ENCODE results near the gene NRDC.

DNA sequence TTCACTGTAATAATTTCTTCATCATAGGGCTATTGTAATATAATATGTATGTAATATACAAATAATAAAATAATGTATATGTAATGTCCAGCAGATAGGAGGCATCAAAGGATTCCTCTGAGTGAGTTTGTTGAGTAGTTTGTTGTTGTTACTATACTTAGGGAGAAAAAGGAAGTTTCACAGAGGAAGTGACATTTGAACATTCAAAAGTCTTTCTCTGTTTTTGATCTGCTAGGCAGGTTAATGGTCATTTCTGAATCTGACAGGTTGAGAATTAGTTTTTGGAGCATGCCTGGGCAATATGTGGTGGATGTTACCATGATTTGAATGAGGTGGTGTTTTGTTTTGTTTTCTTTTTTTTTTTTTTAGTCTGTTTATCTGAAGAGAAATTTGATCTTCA is 102.1 kb downstream of the NRDC start:
- TF ChIP-seq, protein P1, sequence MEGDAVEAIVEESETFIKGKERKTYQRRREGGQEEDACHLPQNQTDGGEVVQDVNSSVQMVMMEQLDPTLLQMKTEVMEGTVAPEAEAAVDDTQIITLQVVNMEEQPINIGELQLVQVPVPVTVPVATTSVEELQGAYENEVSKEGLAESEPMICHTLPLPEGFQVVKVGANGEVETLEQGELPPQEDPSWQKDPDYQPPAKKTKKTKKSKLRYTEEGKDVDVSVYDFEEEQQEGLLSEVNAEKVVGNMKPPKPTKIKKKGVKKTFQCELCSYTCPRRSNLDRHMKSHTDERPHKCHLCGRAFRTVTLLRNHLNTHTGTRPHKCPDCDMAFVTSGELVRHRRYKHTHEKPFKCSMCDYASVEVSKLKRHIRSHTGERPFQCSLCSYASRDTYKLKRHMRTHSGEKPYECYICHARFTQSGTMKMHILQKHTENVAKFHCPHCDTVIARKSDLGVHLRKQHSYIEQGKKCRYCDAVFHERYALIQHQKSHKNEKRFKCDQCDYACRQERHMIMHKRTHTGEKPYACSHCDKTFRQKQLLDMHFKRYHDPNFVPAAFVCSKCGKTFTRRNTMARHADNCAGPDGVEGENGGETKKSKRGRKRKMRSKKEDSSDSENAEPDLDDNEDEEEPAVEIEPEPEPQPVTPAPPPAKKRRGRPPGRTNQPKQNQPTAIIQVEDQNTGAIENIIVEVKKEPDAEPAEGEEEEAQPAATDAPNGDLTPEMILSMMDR (IDR thresholded peaks at IDR 0.05 in 2 of 3, conservative IDR thresholded peaks at IDR 0.05 in 1 of 3; ENCODE audit: control insufficient read depth in 2 of 3, extremely low read depth in 1 of 3, insufficient read depth in 1 of 3, low read depth in 3 of 3, low read length in 3 of 3): no peak
- no peak for TF ChIP-seq SRF (IDR thresholded peaks at IDR 0.05; ENCODE audit: low read depth in 2 of 2, low read length in 2 of 2)
- TF ChIP-seq PBX3 (IDR thresholded peaks at IDR 0.05; ENCODE audit: insufficient replicate concordance, low read depth, low read length): no peak
- no peak for TF ChIP-seq HCFC1 (IDR thresholded peaks at IDR 0.05; ENCODE audit: low read length)
- no peak for TF ChIP-seq STAT3 (IDR thresholded peaks at IDR 0.05; ENCODE audit: low read depth, low read length)
- TF ChIP-seq ZBTB40 (IDR thresholded peaks at IDR 0.05; ENCODE audit: borderline replicate concordance): no peak
- no peak for TF ChIP-seq SMC3 (IDR thresholded peaks at IDR 0.05; ENCODE audit: borderline replicate concordance, low read length)
- no peak for TF ChIP-seq BCLAF1 (IDR thresholded peaks at IDR 0.05)
- no peak for TF ChIP-seq EP300 (IDR thresholded peaks at IDR 0.05; ENCODE audit: borderline replicate concordance in 1 of 2, control insufficient read depth in 1 of 2, low read depth in 2 of 2, low read length in 2 of 2)
- TF ChIP-seq GABPA (IDR thresholded peaks at IDR 0.05; ENCODE audit: low read depth): no peak
- TF ChIP-seq MXI1 (IDR thresholded peaks at IDR 0.05; ENCODE audit: low read depth, low read length): no peak
- TF ChIP-seq ZNF274 (IDR thresholded peaks at IDR 0.05; ENCODE audit: insufficient read depth, insufficient read length): no peak
- TF ChIP-seq E4F1 (IDR thresholded peaks at IDR 0.05; ENCODE audit: borderline replicate concordance, partially characterized antibody): no peak

Measured in GM12878 (cell line).